Liver (tissue), 9 donors: ENCODE results near the gene COL23A1. TPM values are rescaled to one million over a fixed set of nuclear protein-coding genes. Genes with fewer than 3 reads are reported as not detected.

Experiments used
- DNase-seq: peaks from one replicate; pipeline ENCODE4 v3.0.0-alpha.2; 2017; ENCODE audit warnings: low spot score
- H3K27ac ChIP-seq, 2 donors: one replicate each; pipeline ENCODE4 v1.7.0; 2013; ENCODE audit warnings: inconsistent platforms in 2 of 2, low read length in 2 of 2, control low read depth in 1 of 2, low read depth in 1 of 2, mild to moderate bottlenecking in 1 of 2
- H3K27me3 ChIP-seq, 4 donors: one replicate each; pipeline versions ENCODE4 v1.6.1 to v1.7.0; 2013; ENCODE audit warnings: low read length in 3 of 4, inconsistent platforms in 1 of 4, mild to moderate bottlenecking in 1 of 4, moderate library complexity in 1 of 4; ENCODE audit not compliant: control insufficient read depth in 4 of 4, insufficient read depth in 4 of 4
- H3K36me3 ChIP-seq, 4 donors: one replicate each; pipeline versions ENCODE4 v1.6.1 to v1.7.0; 2013; ENCODE audit warnings: low read length in 3 of 4, mild to moderate bottlenecking in 3 of 4, low read depth in 1 of 4, moderate library complexity in 1 of 4; ENCODE audit not compliant: control insufficient read depth in 4 of 4, insufficient read depth in 3 of 4
- H3K4me1 ChIP-seq, 4 donors: one replicate each; pipeline versions ENCODE4 v1.6.1 to v1.7.0; 2013; ENCODE audit warnings: low read length in 3 of 4, mild to moderate bottlenecking in 3 of 4, moderate library complexity in 1 of 4; ENCODE audit not compliant: control insufficient read depth in 4 of 4, insufficient read depth in 4 of 4
- H3K4me3 ChIP-seq, 3 donors: one replicate each; pipeline versions ENCODE4 v1.6.1 to v1.7.0; 2013; ENCODE audit warnings: low read length in 3 of 3, control low read depth in 1 of 3, low read depth in 1 of 3, mild to moderate bottlenecking in 1 of 3
- H3K9ac ChIP-seq, 2 donors: one replicate each; pipeline ENCODE4 v1.7.0; 2013; ENCODE audit warnings: low read length in 2 of 2, mild to moderate bottlenecking in 2 of 2, moderate library complexity in 2 of 2, control low read depth in 1 of 2, low read depth in 1 of 2
- H3K9me3 ChIP-seq, 4 donors: one replicate each; pipeline versions ENCODE4 v1.6.1 to v1.7.0; 2013; ENCODE audit warnings: low read length in 3 of 4; ENCODE audit not compliant: control insufficient read depth in 4 of 4
- EGR1 ChIP-seq, 2 donors: IDR thresholded peaks; 2 replicates each; pipeline ENCODE4 v1.6.1; 2016 to 2018; ENCODE audit warnings: antibody characterized with exemption in 2 of 2, low read depth in 2 of 2
- FOXA1 ChIP-seq: IDR thresholded peaks from 2 replicates; pipeline ENCODE4 v1.6.1; 2016; ENCODE audit warnings: antibody characterized with exemption
- FOXA2 ChIP-seq: IDR thresholded peaks from 2 replicates; pipeline ENCODE4 v1.6.1; 2016; ENCODE audit warnings: antibody characterized with exemption
- GABPA ChIP-seq, 2 donors: IDR thresholded peaks in 1 of 2; conservative IDR thresholded peaks in 1 of 2; 2 replicates each; pipeline ENCODE4 v1.6.1; 2016; ENCODE audit warnings: antibody characterized with exemption in 2 of 2, mild to moderate bottlenecking in 1 of 2, moderate library complexity in 1 of 2
- HNF4A ChIP-seq, 2 donors: conservative IDR thresholded peaks; 2 replicates each; pipeline ENCODE4 v1.6.1; 2016; ENCODE audit warnings: antibody characterized with exemption in 2 of 2, mild to moderate bottlenecking in 2 of 2
- HNF4G ChIP-seq: IDR thresholded peaks from 2 replicates; pipeline ENCODE4 v1.6.1; 2016; ENCODE audit warnings: antibody characterized with exemption
- JUND ChIP-seq, 2 donors: IDR thresholded peaks; 2 replicates each; pipeline ENCODE4 v1.6.1; 2016; ENCODE audit warnings: antibody characterized with exemption in 2 of 2
- NR2F2 ChIP-seq: IDR thresholded peaks from 2 replicates; pipeline ENCODE4 v1.6.1; 2016; ENCODE audit warnings: antibody characterized with exemption
- RAD21 ChIP-seq, 2 donors: IDR thresholded peaks; 2 replicates each; pipeline ENCODE4 v1.6.1; 2016; ENCODE audit warnings: antibody characterized with exemption in 2 of 2, mild to moderate bottlenecking in 2 of 2
- RXRA ChIP-seq, 2 donors: IDR thresholded peaks; 2 replicates each; pipeline ENCODE4 v1.6.1; 2017 to 2018; ENCODE audit warnings: antibody characterized with exemption in 2 of 2, mild to moderate bottlenecking in 1 of 2
- SP1 ChIP-seq: IDR thresholded peaks from 2 replicates; pipeline ENCODE4 v1.6.1; 2018; ENCODE audit warnings: antibody characterized with exemption, mild to moderate bottlenecking
- TAF1 ChIP-seq: conservative IDR thresholded peaks from 2 replicates; pipeline ENCODE4 v1.6.1; 2016; ENCODE audit warnings: antibody characterized with exemption, mild to moderate bottlenecking
- YY1 ChIP-seq: IDR thresholded peaks from 2 replicates; pipeline ENCODE4 v1.6.1; 2016; ENCODE audit warnings: antibody characterized with exemption, mild to moderate bottlenecking
- WGBS: extraction: QIAGEN DNeasy Blood & Tissue Kit; methylation state at CpG from one replicate; pipeline ENCODE4 v1.1.7; 2013; 5-methylcytosine and 5-hydroxymethylcytosine counted together
- polyA plus RNA-seq, 2 donors: library from polyadenylated mRNA; stranded (reverse) in 1 of 2; unstranded in 1 of 2; fragments of 200-250 nt in 1 of 2; fragments of >200 nt in 1 of 2; fragmentation: Nextera tagmentation in 1 of 2; extraction: Ambion mirVana in 1 of 2; gene quantifications; one replicate each; pipeline versions ENCODE4 v1.2.1 to v1.2.3, GENCODE V29; 2013 to 2015
- total RNA-seq, 2 donors: library from RNA; depleted of rRNA; stranded (reverse); fragments of >200 nt; gene quantifications; one replicate each; pipeline ENCODE4 v1.2.3, GENCODE V29; 2014
- TF ChIP-seq, protein P1 (sequence below): IDR thresholded peaks from 2 replicates; pipeline ENCODE4 v1.6.1; 2016; ENCODE audit warnings: antibody characterized with exemption
- TF ChIP-seq, protein P2 (sequence below): IDR thresholded peaks from 2 replicates; pipeline ENCODE4 v1.6.1; 2016; ENCODE audit warnings: antibody characterized with exemption
- TF ChIP-seq, protein P3 (sequence below): IDR thresholded peaks from 2 replicates; pipeline ENCODE4 v1.6.1; 2016; ENCODE audit warnings: antibody characterized with exemption
- TF ChIP-seq, protein P4 (sequence below): fragments of 150-350 bp; IDR thresholded peaks from 2 replicates; pipeline ENCODE4 v1.5.1; 2017; ENCODE audit warnings: improper control_type of control experiment, low read depth, low read length; ENCODE audit not compliant: missing input control
- TF ChIP-seq, protein P5 (sequence below): IDR thresholded peaks from 2 replicates; pipeline ENCODE4 v1.6.1; 2016; ENCODE audit warnings: antibody characterized with exemption, mild to moderate bottlenecking
- donor health status: healthy.
- donor health status: healthy.
- donor health status: healthy.
- donor health status: healthy.
- donor health status: healthy.

Gene COL23A1
- total and polyA plus RNA-seq, 4 donors, result 0.08 to 1.4 (median 0.27) TPM

DNA sequence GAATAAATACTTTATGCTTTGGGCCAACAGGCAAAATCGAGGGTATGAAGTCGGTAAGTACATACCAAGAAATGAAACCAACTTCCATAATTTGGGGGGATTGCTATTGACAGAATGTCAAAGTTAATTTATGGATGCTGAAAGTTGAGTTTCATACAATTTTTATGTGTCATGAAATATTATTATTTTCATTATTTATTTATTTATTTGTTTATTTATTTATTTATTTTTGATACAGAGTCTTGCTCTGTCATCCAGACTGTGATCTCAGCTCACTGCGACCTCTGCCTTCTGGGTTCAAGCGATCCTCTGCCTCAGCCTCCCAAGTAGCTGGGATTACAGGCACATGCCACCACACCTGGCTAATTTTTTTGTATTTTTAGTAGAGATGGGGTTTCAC lies 398.5 kb downstream of the COL23A1 start:
- Histone ChIP-seq H3K27me3 (no peaks in the 10 kb centered on the region), H3K4me1 (peaks cover 4 to 17% (median 6%) of the 10 kb centered on the region in 4 donors), H3K4me3 (no peak overlapping the region), H3K27ac (no peak overlapping the region), H3K9me3 (no peaks in the 10 kb centered on the region), H3K36me3 (no peaks in the 10 kb centered on the region), H3K9ac (no peak overlapping the region)
- WGBS, result 96% methylated on average over 4 of the region's 4 CpGs
- TF ChIP-seq YY1 (no peak), SP1 (no peak), TAF1 (no peak), RXRA (IDR thresholded peaks at IDR 0.05) (no peak), JUND (IDR thresholded peaks at IDR 0.05) (no peak), GABPA (IDR thresholded peaks at IDR 0.05 in 1 of 2, conservative IDR thresholded peaks at IDR 0.05 in 1 of 2) (no peak), HNF4G (no peak), HNF4A (conservative IDR thresholded peaks at IDR 0.05) (no peak), EGR1 (IDR thresholded peaks at IDR 0.05; ENCODE audit: low read depth in 2 of 2) (no peak), FOXA2 (no peak), FOXA1 (no peak)
- TF ChIP-seq, protein P1, sequence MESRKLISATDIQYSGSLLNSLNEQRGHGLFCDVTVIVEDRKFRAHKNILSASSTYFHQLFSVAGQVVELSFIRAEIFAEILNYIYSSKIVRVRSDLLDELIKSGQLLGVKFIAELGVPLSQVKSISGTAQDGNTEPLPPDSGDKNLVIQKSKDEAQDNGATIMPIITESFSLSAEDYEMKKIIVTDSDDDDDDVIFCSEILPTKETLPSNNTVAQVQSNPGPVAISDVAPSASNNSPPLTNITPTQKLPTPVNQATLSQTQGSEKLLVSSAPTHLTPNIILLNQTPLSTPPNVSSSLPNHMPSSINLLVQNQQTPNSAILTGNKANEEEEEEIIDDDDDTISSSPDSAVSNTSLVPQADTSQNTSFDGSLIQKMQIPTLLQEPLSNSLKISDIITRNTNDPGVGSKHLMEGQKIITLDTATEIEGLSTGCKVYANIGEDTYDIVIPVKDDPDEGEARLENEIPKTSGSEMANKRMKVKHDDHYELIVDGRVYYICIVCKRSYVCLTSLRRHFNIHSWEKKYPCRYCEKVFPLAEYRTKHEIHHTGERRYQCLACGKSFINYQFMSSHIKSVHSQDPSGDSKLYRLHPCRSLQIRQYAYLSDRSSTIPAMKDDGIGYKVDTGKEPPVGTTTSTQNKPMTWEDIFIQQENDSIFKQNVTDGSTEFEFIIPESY, result no peak
- TF ChIP-seq, protein P2, sequence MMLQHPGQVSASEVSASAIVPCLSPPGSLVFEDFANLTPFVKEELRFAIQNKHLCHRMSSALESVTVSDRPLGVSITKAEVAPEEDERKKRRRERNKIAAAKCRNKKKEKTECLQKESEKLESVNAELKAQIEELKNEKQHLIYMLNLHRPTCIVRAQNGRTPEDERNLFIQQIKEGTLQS, result no peak
- TF ChIP-seq, protein P3, sequence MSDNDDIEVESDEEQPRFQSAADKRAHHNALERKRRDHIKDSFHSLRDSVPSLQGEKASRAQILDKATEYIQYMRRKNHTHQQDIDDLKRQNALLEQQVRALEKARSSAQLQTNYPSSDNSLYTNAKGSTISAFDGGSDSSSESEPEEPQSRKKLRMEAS, result no peak
- TF ChIP-seq, protein P4, sequence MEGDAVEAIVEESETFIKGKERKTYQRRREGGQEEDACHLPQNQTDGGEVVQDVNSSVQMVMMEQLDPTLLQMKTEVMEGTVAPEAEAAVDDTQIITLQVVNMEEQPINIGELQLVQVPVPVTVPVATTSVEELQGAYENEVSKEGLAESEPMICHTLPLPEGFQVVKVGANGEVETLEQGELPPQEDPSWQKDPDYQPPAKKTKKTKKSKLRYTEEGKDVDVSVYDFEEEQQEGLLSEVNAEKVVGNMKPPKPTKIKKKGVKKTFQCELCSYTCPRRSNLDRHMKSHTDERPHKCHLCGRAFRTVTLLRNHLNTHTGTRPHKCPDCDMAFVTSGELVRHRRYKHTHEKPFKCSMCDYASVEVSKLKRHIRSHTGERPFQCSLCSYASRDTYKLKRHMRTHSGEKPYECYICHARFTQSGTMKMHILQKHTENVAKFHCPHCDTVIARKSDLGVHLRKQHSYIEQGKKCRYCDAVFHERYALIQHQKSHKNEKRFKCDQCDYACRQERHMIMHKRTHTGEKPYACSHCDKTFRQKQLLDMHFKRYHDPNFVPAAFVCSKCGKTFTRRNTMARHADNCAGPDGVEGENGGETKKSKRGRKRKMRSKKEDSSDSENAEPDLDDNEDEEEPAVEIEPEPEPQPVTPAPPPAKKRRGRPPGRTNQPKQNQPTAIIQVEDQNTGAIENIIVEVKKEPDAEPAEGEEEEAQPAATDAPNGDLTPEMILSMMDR, result no peak
- DNase-seq, result no peak

DNA sequence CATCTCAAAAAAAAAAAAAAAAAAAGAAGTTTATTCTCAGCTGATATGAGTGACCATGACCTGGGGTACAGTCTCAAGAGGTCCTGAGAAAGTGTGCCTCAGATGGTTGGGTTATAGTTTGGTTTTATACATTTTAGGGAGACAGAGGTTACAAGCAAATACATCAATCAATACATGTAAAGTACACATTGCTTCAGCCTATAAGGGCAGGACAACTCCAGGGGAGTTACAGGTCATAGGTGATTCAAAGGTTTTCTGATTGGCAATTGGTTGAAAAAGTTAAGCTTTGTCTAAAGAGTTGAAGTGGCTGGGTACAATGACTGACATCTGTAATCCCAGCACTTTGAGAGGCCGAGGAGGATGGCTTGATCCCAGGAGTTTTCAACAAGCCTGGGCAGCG lies 400.8 kb downstream of the COL23A1 start:
- WGBS, result 31% methylated on average over 2 of the region's 2 CpGs

More for the DNA sequence above, 400.8 kb downstream of the COL23A1 start:
- peaks cover 0 to 9% (median 0%) of the 10 kb centered on the region in 4 donors for H3K4me1 ChIP-seq
- DNase-seq, result no peak
- no peak overlapping the region for H3K9ac ChIP-seq
- no peaks in the 10 kb centered on the region for H3K9me3 ChIP-seq
- H3K27ac ChIP-seq, result no peak overlapping the region
- no peaks in the 10 kb centered on the region for H3K27me3 ChIP-seq
- no peak overlapping the region for H3K4me3 ChIP-seq
- no peaks in the 10 kb centered on the region for H3K36me3 ChIP-seq
- TF ChIP-seq JUND (IDR thresholded peaks at IDR 0.05) (no peak), HNF4G (no peak), RAD21 (IDR thresholded peaks at IDR 0.05) (no peak), TAF1 (no peak), SP1 (peak; percentile 54), HNF4A (conservative IDR thresholded peaks at IDR 0.05) (peak in 1 of 2 donors; percentile 24), FOXA1 (no peak), YY1 (no peak), RXRA (IDR thresholded peaks at IDR 0.05) (peak in 1 of 2 donors; percentile 58), FOXA2 (no peak), NR2F2 (no peak), EGR1 (IDR thresholded peaks at IDR 0.05; ENCODE audit: low read depth in 2 of 2) (no peak), GABPA (IDR thresholded peaks at IDR 0.05 in 1 of 2, conservative IDR thresholded peaks at IDR 0.05 in 1 of 2) (no peak)
- TF ChIP-seq, protein P5, sequence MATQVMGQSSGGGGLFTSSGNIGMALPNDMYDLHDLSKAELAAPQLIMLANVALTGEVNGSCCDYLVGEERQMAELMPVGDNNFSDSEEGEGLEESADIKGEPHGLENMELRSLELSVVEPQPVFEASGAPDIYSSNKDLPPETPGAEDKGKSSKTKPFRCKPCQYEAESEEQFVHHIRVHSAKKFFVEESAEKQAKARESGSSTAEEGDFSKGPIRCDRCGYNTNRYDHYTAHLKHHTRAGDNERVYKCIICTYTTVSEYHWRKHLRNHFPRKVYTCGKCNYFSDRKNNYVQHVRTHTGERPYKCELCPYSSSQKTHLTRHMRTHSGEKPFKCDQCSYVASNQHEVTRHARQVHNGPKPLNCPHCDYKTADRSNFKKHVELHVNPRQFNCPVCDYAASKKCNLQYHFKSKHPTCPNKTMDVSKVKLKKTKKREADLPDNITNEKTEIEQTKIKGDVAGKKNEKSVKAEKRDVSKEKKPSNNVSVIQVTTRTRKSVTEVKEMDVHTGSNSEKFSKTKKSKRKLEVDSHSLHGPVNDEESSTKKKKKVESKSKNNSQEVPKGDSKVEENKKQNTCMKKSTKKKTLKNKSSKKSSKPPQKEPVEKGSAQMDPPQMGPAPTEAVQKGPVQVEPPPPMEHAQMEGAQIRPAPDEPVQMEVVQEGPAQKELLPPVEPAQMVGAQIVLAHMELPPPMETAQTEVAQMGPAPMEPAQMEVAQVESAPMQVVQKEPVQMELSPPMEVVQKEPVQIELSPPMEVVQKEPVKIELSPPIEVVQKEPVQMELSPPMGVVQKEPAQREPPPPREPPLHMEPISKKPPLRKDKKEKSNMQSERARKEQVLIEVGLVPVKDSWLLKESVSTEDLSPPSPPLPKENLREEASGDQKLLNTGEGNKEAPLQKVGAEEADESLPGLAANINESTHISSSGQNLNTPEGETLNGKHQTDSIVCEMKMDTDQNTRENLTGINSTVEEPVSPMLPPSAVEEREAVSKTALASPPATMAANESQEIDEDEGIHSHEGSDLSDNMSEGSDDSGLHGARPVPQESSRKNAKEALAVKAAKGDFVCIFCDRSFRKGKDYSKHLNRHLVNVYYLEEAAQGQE, result no peak
- TF ChIP-seq, protein P1, result no peak
- TF ChIP-seq, protein P3, result no peak
- TF ChIP-seq, protein P4, result no peak
- TF ChIP-seq, protein P2, result no peak
